Brain microvascular endothelial cell (primary cell): ENCODE results near the gene TNS4.

Source experiments
- DNase-seq: peaks from one replicate; pipeline ENCODE4 v3.0.0-alpha.2; 2020
- H3K27ac ChIP-seq: fragments of 250-450 bp; sonication (Bioruptor Pico); 2 replicates; pipeline ENCODE4 v1.5.1; 2020; ENCODE audit warnings: mild to moderate bottlenecking, moderate library complexity
- H3K27me3 ChIP-seq: fragments of 250-450 bp; sonication (Bioruptor Pico); replicated peaks from 2 replicates; pipeline ENCODE4 v1.5.1; 2020; ENCODE audit warnings: mild to moderate bottlenecking
- H3K36me3 ChIP-seq: fragments of 250-450 bp; sonication (Bioruptor Pico); replicated peaks from 2 replicates; pipeline ENCODE4 v1.5.1; 2020; ENCODE audit warnings: mild to moderate bottlenecking
- H3K4me3 ChIP-seq: 2 replicates; pipeline ENCODE4 v1.5.1; 2011; ENCODE audit warnings: low read depth, mild to moderate bottlenecking, control low read depth, low read length, moderate library complexity
- in situ Hi-C: cut with HindIII; loops from 2 replicates; pipeline ENCODE4 v1.10.0; 2017; ENCODE audit warnings: low sequenced_read_pairs, low pct_ligation_motif_present
- TF ChIP-seq, protein P1 (sequence below): IDR thresholded peaks from 2 replicates; pipeline ENCODE4 v1.5.1; 2011; ENCODE audit warnings: low read depth, mild to moderate bottlenecking, moderate library complexity, low read length, control low read depth, inconsistent platforms; ENCODE audit errors: missing control alignments

Gene TNS4

DNA sequence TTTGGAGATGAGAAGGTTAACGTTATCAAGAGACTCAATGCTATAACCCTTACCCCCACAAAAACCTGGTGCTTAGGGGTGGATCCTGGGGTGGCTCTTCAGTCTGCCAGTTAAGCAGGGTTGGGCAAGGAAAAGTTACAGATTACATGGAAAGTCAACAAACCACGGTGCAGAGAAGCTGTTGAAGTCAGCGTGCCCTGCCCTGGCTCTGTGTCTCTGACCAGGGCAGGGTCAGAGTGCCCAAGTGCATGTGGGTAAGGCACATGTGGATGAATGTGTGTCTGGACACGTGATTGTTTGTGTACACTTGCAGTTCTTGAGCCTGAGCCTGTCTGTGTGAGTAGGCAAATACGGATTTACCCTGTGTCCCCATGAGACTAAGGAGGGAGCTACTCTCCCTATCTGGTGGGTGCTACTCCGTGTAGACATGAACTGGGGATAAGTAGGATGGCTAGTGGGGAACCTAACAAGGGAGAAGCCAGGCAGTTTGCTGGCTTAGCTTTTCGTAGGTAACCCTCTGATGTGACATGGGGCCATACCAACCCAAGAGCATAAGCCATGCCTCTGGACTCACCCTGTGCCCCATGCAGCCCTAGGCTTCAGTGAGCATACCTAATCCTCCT lies 52.7 kb downstream of the TNS4 start:
- H3K36me3 ChIP-seq = peaks cover 75% of the 10 kb centered on the region

GRCh38 chr17:40448213-40448638 lies 53.2 kb downstream of the TNS4 start:
- TF ChIP-seq, protein P1, sequence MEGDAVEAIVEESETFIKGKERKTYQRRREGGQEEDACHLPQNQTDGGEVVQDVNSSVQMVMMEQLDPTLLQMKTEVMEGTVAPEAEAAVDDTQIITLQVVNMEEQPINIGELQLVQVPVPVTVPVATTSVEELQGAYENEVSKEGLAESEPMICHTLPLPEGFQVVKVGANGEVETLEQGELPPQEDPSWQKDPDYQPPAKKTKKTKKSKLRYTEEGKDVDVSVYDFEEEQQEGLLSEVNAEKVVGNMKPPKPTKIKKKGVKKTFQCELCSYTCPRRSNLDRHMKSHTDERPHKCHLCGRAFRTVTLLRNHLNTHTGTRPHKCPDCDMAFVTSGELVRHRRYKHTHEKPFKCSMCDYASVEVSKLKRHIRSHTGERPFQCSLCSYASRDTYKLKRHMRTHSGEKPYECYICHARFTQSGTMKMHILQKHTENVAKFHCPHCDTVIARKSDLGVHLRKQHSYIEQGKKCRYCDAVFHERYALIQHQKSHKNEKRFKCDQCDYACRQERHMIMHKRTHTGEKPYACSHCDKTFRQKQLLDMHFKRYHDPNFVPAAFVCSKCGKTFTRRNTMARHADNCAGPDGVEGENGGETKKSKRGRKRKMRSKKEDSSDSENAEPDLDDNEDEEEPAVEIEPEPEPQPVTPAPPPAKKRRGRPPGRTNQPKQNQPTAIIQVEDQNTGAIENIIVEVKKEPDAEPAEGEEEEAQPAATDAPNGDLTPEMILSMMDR = no peak
- H3K27me3 ChIP-seq = no peaks in the 10 kb centered on the region
- H3K4me3 ChIP-seq = peak overlapping the region; percentile 92
- H3K36me3 ChIP-seq = peaks cover 69% of the 10 kb centered on the region
- in situ Hi-C loops = no loop called here
- no peak overlapping the region for H3K27ac ChIP-seq
- no peak for DNase-seq

More for the DNA sequence above, 52.7 kb downstream of the TNS4 start:
- no peaks in the 10 kb centered on the region for H3K27me3 ChIP-seq
- no peak overlapping the region for H3K27ac ChIP-seq
- TF ChIP-seq, protein P1 = no peak
- in situ Hi-C loops = no loop called here
- DNase-seq = no peak
- no peak overlapping the region for H3K4me3 ChIP-seq

- Histone ChIP-seq H3K27ac (no peak overlapping the region), H3K36me3 (peaks cover 65% of the 10 kb centered on the region), H3K4me3 (peak overlapping the region; percentile 92), H3K27me3 (no peaks in the 10 kb centered on the region)
- TF ChIP-seq, protein P1 = no peak
- in situ Hi-C loops = no loop called here
- DNase-seq = no peak
These were observed 53.6 kb downstream of the TNS4 start for GRCh38 chr17:40447806-40448205.

DNA sequence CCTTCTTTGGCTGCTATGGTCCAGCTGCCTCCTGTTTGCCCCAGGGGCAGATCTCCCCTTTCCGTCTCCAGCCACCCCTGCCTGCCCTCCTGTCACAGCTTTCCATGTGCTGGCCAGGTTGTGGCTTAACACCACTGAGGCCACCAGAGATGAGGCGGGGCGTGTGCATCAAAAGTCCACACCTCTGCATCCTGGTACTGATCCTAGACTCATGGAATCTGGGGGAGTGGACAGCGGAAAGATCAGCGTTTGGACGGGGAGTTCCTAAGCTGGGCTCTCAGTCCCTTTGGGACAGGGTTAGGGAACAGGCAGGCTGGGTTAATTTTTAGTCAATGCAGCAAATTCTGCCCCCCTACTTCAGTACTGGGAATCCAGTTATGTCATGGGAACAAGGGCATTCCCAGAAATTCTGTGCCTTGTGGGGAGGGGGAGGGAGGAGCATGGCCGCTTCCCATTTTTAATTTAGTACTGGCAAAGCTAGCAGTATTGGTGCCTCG lies 54.2 kb downstream of the TNS4 start:
- Histone ChIP-seq H3K27me3 (no peaks in the 10 kb centered on the region), H3K4me3 (peak overlapping the region; percentile 92), H3K36me3 (peaks cover 59% of the 10 kb centered on the region), H3K27ac (no peak overlapping the region)
- TF ChIP-seq, protein P1 = no peak
- in situ Hi-C loops = no loop called here
- DNase-seq = no peak

DNA sequence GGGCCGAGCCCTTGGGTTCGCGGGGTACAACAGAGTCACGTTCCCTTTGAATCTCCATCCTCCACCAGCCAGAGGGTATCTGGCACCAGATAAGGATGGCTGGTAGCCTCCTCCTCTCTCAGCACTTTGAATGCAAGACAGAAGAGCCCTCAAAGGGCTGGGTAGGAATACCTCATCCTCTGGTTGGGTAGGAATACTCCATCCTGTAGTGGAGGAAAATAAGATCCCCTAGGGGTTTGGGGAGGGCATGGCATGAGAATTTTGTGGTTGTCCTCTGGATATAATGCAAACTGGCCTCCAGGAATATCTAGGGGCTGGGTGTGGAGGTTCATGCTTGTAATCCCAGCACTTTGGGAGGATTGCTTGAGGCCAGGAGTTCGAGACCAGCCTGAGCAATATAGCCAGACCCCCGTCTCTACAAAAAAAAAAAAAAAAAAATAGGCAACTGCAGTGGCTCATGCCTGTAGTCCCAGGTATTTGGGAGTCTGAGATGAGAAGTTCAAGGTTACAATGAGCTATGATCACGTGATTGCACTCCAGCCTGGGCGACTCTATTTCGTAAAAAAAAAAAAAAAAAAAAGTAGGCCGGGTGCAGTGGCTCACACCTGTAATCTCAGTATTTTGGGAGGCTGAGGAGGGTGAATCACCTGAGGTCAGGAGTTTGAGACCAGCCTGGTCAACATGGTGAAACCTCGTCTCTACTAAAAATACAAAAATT lies 55.5 kb downstream of the TNS4 start:
- no peak for DNase-seq

More for the DNA sequence above, 55.5 kb downstream of the TNS4 start:
- peak overlapping the region; percentile 76 for H3K27ac ChIP-seq
- H3K4me3 ChIP-seq = peak overlapping the region; percentile 92
- in situ Hi-C loops = no loop called here
- H3K36me3 ChIP-seq = peaks cover 53% of the 10 kb centered on the region
- TF ChIP-seq, protein P1 = peak; percentile 43
- no peaks in the 10 kb centered on the region for H3K27me3 ChIP-seq
